WTC11 (cell line): ENCODE results near the gene SURF2.

Source experiments
- CTCF ChIP-seq: fragments of 200-600 bp; IDR thresholded peaks from 2 replicates; pipeline ENCODE4 v1.8.0; 2022; ENCODE audit warnings: antibody characterized with exemption
- E2F4 ChIP-seq: sonication (generic); formaldehyde crosslinking; IDR thresholded peaks from 2 replicates; pipeline ENCODE4 v1.8.1; 2022; ENCODE audit warnings: low read depth, mild to moderate bottlenecking, moderate library complexity, missing genetic modification reagents, borderline replicate concordance
- ELF4 ChIP-seq: sonication (generic); formaldehyde crosslinking; IDR thresholded peaks from 2 replicates; pipeline ENCODE4 v1.8.1; 2022; ENCODE audit warnings: low read depth, mild to moderate bottlenecking, moderate library complexity, missing genetic modification reagents
- ETV6 ChIP-seq: sonication (generic); formaldehyde crosslinking; IDR thresholded peaks from 2 replicates; pipeline ENCODE4 v1.8.1; 2022; ENCODE audit warnings: mild to moderate bottlenecking, missing genetic modification reagents
- NR1H2 ChIP-seq: sonication (generic); formaldehyde crosslinking; IDR thresholded peaks from 2 replicates; pipeline ENCODE4 v1.9.0; 2021; ENCODE audit warnings: mild to moderate bottlenecking, moderate library complexity, missing genetic modification reagents
- SMAD3 ChIP-seq: sonication (generic); formaldehyde crosslinking; IDR thresholded peaks from 2 replicates; pipeline ENCODE4 v1.8.0; 2022; ENCODE audit warnings: missing genetic modification reagents, mild to moderate bottlenecking, borderline replicate concordance
- TP53 ChIP-seq: sonication (generic); formaldehyde crosslinking; IDR thresholded peaks from 2 replicates; pipeline ENCODE4 v1.8.1; 2023; ENCODE audit warnings: mild to moderate bottlenecking, missing genetic modification reagents
- USF1 ChIP-seq: sonication (generic); formaldehyde crosslinking; IDR thresholded peaks from 2 replicates; pipeline ENCODE4 v1.8.0; 2022; ENCODE audit warnings: mild to moderate bottlenecking, missing genetic modification reagents
- ZBTB43 ChIP-seq: sonication (generic); formaldehyde crosslinking; IDR thresholded peaks from 2 replicates; pipeline ENCODE4 v1.8.1; 2023; ENCODE audit warnings: mild to moderate bottlenecking, missing genetic modification reagents
- TF ChIP-seq, protein P1 (sequence below): sonication (generic); formaldehyde crosslinking; IDR thresholded peaks from 2 replicates; pipeline ENCODE4 v1.8.0; 2023; ENCODE audit warnings: missing genetic modification reagents, mild to moderate bottlenecking, borderline replicate concordance
- TF ChIP-seq, protein P2 (sequence below): fragments of 250-450 bp; sonication (Bioruptor Pico); IDR thresholded peaks from 2 replicates; pipeline ENCODE4 v1.8.0; 2021; ENCODE audit warnings: mild to moderate bottlenecking
- TF ChIP-seq, protein P3 (sequence below): sonication (generic); formaldehyde crosslinking; IDR thresholded peaks from 2 replicates; pipeline ENCODE4 v1.8.0; 2023; ENCODE audit warnings: missing genetic modification reagents
- TF ChIP-seq, protein P4 (sequence below): sonication (generic); formaldehyde crosslinking; IDR thresholded peaks from 2 replicates; pipeline ENCODE4 v1.8.1; 2023; ENCODE audit warnings: mild to moderate bottlenecking, missing genetic modification reagents, borderline replicate concordance
- TF ChIP-seq, protein P5 (sequence below): fragments of 250-450 bp; sonication (Bioruptor Pico); IDR thresholded peaks from 2 replicates; pipeline ENCODE4 v1.9.0; 2021; ENCODE audit warnings: mild to moderate bottlenecking, borderline replicate concordance

GRCh38 chr9:133360400-133361393 lies 4.3 kb downstream of the SURF2 start:
- no peak for TF ChIP-seq TP53 (CRISPR knock-in tag)
- TF ChIP-seq, protein P1, sequence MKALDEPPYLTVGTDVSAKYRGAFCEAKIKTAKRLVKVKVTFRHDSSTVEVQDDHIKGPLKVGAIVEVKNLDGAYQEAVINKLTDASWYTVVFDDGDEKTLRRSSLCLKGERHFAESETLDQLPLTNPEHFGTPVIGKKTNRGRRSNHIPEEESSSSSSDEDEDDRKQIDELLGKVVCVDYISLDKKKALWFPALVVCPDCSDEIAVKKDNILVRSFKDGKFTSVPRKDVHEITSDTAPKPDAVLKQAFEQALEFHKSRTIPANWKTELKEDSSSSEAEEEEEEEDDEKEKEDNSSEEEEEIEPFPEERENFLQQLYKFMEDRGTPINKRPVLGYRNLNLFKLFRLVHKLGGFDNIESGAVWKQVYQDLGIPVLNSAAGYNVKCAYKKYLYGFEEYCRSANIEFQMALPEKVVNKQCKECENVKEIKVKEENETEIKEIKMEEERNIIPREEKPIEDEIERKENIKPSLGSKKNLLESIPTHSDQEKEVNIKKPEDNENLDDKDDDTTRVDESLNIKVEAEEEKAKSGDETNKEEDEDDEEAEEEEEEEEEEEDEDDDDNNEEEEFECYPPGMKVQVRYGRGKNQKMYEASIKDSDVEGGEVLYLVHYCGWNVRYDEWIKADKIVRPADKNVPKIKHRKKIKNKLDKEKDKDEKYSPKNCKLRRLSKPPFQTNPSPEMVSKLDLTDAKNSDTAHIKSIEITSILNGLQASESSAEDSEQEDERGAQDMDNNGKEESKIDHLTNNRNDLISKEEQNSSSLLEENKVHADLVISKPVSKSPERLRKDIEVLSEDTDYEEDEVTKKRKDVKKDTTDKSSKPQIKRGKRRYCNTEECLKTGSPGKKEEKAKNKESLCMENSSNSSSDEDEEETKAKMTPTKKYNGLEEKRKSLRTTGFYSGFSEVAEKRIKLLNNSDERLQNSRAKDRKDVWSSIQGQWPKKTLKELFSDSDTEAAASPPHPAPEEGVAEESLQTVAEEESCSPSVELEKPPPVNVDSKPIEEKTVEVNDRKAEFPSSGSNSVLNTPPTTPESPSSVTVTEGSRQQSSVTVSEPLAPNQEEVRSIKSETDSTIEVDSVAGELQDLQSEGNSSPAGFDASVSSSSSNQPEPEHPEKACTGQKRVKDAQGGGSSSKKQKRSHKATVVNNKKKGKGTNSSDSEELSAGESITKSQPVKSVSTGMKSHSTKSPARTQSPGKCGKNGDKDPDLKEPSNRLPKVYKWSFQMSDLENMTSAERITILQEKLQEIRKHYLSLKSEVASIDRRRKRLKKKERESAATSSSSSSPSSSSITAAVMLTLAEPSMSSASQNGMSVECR (CRISPR knock-in tag): no peak
- TF ChIP-seq, protein P2, sequence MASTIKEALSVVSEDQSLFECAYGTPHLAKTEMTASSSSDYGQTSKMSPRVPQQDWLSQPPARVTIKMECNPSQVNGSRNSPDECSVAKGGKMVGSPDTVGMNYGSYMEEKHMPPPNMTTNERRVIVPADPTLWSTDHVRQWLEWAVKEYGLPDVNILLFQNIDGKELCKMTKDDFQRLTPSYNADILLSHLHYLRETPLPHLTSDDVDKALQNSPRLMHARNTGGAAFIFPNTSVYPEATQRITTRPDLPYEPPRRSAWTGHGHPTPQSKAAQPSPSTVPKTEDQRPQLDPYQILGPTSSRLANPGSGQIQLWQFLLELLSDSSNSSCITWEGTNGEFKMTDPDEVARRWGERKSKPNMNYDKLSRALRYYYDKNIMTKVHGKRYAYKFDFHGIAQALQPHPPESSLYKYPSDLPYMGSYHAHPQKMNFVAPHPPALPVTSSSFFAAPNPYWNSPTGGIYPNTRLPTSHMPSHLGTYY (CRISPR knock-in tag): no peak
- TF ChIP-seq CTCF: no peak
- no peak for TF ChIP-seq ETV6 (CRISPR knock-in tag)
- TF ChIP-seq ELF4 (CRISPR knock-in tag): no peak
- no peak for TF ChIP-seq E2F4 (CRISPR knock-in tag)
- no peak for TF ChIP-seq NR1H2 (CRISPR knock-in tag)
- TF ChIP-seq, protein P3, sequence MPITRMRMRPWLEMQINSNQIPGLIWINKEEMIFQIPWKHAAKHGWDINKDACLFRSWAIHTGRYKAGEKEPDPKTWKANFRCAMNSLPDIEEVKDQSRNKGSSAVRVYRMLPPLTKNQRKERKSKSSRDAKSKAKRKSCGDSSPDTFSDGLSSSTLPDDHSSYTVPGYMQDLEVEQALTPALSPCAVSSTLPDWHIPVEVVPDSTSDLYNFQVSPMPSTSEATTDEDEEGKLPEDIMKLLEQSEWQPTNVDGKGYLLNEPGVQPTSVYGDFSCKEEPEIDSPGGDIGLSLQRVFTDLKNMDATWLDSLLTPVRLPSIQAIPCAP (CRISPR knock-in tag): no peak
- TF ChIP-seq SMAD3: no peak
- TF ChIP-seq, protein P4, sequence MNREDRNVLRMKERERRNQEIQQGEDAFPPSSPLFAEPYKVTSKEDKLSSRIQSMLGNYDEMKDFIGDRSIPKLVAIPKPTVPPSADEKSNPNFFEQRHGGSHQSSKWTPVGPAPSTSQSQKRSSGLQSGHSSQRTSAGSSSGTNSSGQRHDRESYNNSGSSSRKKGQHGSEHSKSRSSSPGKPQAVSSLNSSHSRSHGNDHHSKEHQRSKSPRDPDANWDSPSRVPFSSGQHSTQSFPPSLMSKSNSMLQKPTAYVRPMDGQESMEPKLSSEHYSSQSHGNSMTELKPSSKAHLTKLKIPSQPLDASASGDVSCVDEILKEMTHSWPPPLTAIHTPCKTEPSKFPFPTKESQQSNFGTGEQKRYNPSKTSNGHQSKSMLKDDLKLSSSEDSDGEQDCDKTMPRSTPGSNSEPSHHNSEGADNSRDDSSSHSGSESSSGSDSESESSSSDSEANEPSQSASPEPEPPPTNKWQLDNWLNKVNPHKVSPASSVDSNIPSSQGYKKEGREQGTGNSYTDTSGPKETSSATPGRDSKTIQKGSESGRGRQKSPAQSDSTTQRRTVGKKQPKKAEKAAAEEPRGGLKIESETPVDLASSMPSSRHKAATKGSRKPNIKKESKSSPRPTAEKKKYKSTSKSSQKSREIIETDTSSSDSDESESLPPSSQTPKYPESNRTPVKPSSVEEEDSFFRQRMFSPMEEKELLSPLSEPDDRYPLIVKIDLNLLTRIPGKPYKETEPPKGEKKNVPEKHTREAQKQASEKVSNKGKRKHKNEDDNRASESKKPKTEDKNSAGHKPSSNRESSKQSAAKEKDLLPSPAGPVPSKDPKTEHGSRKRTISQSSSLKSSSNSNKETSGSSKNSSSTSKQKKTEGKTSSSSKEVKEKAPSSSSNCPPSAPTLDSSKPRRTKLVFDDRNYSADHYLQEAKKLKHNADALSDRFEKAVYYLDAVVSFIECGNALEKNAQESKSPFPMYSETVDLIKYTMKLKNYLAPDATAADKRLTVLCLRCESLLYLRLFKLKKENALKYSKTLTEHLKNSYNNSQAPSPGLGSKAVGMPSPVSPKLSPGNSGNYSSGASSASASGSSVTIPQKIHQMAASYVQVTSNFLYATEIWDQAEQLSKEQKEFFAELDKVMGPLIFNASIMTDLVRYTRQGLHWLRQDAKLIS (CRISPR knock-in tag): no peak
- no peak for TF ChIP-seq USF1 (CRISPR knock-in tag)
- no peak for TF ChIP-seq ZBTB43 (CRISPR knock-in tag)
- TF ChIP-seq, protein P5, sequence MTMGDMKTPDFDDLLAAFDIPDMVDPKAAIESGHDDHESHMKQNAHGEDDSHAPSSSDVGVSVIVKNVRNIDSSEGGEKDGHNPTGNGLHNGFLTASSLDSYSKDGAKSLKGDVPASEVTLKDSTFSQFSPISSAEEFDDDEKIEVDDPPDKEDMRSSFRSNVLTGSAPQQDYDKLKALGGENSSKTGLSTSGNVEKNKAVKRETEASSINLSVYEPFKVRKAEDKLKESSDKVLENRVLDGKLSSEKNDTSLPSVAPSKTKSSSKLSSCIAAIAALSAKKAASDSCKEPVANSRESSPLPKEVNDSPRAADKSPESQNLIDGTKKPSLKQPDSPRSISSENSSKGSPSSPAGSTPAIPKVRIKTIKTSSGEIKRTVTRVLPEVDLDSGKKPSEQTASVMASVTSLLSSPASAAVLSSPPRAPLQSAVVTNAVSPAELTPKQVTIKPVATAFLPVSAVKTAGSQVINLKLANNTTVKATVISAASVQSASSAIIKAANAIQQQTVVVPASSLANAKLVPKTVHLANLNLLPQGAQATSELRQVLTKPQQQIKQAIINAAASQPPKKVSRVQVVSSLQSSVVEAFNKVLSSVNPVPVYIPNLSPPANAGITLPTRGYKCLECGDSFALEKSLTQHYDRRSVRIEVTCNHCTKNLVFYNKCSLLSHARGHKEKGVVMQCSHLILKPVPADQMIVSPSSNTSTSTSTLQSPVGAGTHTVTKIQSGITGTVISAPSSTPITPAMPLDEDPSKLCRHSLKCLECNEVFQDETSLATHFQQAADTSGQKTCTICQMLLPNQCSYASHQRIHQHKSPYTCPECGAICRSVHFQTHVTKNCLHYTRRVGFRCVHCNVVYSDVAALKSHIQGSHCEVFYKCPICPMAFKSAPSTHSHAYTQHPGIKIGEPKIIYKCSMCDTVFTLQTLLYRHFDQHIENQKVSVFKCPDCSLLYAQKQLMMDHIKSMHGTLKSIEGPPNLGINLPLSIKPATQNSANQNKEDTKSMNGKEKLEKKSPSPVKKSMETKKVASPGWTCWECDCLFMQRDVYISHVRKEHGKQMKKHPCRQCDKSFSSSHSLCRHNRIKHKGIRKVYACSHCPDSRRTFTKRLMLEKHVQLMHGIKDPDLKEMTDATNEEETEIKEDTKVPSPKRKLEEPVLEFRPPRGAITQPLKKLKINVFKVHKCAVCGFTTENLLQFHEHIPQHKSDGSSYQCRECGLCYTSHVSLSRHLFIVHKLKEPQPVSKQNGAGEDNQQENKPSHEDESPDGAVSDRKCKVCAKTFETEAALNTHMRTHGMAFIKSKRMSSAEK (CRISPR knock-in tag): no peak
